Endothelial cell of umbilical vein (primary cell): ENCODE measurements around the gene TSPAN31. TPM values are rescaled to one million over a fixed set of nuclear protein-coding genes. Genes with fewer than 3 reads are reported as not detected.

ENCODE experiments used
- BruUV-seq: library from RNA; stranded (reverse); fragments of 400-500 nt; replicated peaks from 2 replicates; lab custom pipeline; 2021; lab: Mats Ljungman, UMichigan
- CTCF ChIA-PET: fragments of 300-600, 350-600 bp; sonication (Branson Sonifier 250); formaldehyde crosslinking; loops from one replicate; lab custom pipeline; 2021; ENCODE audit warnings: antibody characterized with exemption, inconsistent platforms; lab: Charles Lee
- POLR2A ChIA-PET: fragments of 300-600, 350-600 bp; sonication (Branson Sonifier 250); formaldehyde crosslinking; loops from one replicate; lab custom pipeline; 2021; ENCODE audit warnings: antibody characterized with exemption, inconsistent platforms; lab: Charles Lee
- DNase-seq: peaks from one replicate; pipeline ENCODE4 v3.0.0-alpha.2; 2011; ENCODE audit warnings: low read depth, low spot score
- FAIRE-seq: peaks from 2 replicates; lab custom pipeline; 2011; peaks lifted over from hg19 to GRCh38; lab: Jason Lieb, UNC
- H2AFZ ChIP-seq: 2 replicates; pipeline ENCODE4 v1.6.0; 2012; ENCODE audit warnings: low read depth, low read length, control low read depth, inconsistent platforms
- H3K27ac ChIP-seq: 2 replicates; pipeline ENCODE4 v1.5.1; 2011; ENCODE audit warnings: low read depth, mild to moderate bottlenecking, control low read depth, low read length, moderate library complexity; ENCODE audit not compliant: insufficient read depth
- H3K27me3 ChIP-seq, 2 experiments: 2 replicates each; pipeline versions ENCODE4 v1.6.0 to v1.6.1; 2011; ENCODE audit warnings: low read length in 2 of 2, mixed read lengths in 1 of 2; ENCODE audit not compliant: control insufficient read depth in 2 of 2, insufficient read depth in 2 of 2
- H3K36me3 ChIP-seq, 2 experiments: 2 replicates in 1 of 2; 3 replicates in 1 of 2; pipeline ENCODE4 v1.5.1; 2011; ENCODE audit warnings: low read length in 2 of 2, mild to moderate bottlenecking in 1 of 2, moderate library complexity in 1 of 2; ENCODE audit not compliant: control insufficient read depth in 2 of 2, insufficient read depth in 2 of 2; ENCODE audit errors: extremely low read depth in 1 of 2
- H3K4me1 ChIP-seq: 3 replicates; pipeline ENCODE4 v1.5.1; 2011; ENCODE audit warnings: mild to moderate bottlenecking, low read length; ENCODE audit not compliant: control insufficient read depth, insufficient read depth; ENCODE audit errors: extremely low read depth
- H3K4me2 ChIP-seq: 2 replicates; pipeline ENCODE4 v1.6.1; 2011; ENCODE audit warnings: low read length, control low read depth, mixed read lengths; ENCODE audit not compliant: insufficient read depth
- H3K4me3 ChIP-seq, 3 experiments: fragments of 200-600 bp in 1 of 3; sonication (generic), shearing (Covaris generic) in 1 of 3; replicated peaks in 1 of 3; 2 replicates each; pipeline ENCODE4 v1.5.1; 2011 to 2016; ENCODE audit warnings: control low read depth in 3 of 3, low read length in 3 of 3, mild to moderate bottlenecking in 2 of 3, inconsistent platforms in 1 of 3, low read depth in 1 of 3, moderate library complexity in 1 of 3; ENCODE audit not compliant: insufficient read depth in 1 of 3
- H3K79me2 ChIP-seq: 2 replicates; pipeline ENCODE4 v1.6.0; 2012; ENCODE audit warnings: low read length, inconsistent platforms; ENCODE audit not compliant: control insufficient read depth, insufficient read depth
- H3K9ac ChIP-seq: replicated peaks from 2 replicates; pipeline ENCODE3; 2011; ENCODE audit warnings: low read length, control low read depth; ENCODE audit not compliant: insufficient read depth; ENCODE audit errors: extremely low read depth
- H3K9me1 ChIP-seq: replicated peaks from 3 replicates; pipeline ENCODE4 v1.6.0; 2011; ENCODE audit warnings: mild to moderate bottlenecking, low read length; ENCODE audit not compliant: control insufficient read depth, insufficient read depth; ENCODE audit errors: extremely low read depth
- H3K9me3 ChIP-seq: replicated peaks from 2 replicates; pipeline ENCODE4 v1.5.1; 2012; ENCODE audit warnings: low read length, inconsistent platforms; ENCODE audit not compliant: control insufficient read depth, insufficient read depth
- H4K20me1 ChIP-seq: replicated peaks from 2 replicates; pipeline ENCODE3; 2011; ENCODE audit warnings: mild to moderate bottlenecking, low read length; ENCODE audit not compliant: control insufficient read depth, insufficient read depth; ENCODE audit errors: extremely low read depth
- EZH2 ChIP-seq: IDR thresholded peaks from 2 replicates; pipeline ENCODE4 v1.6.1; 2012; ENCODE audit warnings: borderline replicate concordance, low read depth, mild to moderate bottlenecking, moderate library complexity, low read length, inconsistent platforms; ENCODE audit not compliant: severe bottlenecking
- JUN ChIP-seq: IDR thresholded peaks from 2 replicates; pipeline ENCODE4 v1.6.1; 2011; ENCODE audit warnings: borderline replicate concordance, low read depth; ENCODE audit not compliant: insufficient read length, insufficient read depth
- dilution Hi-C: fragments of 300-500 bp; cut with MboI; formaldehyde crosslinking; loops from one replicate; pipeline ENCODE4 v1.15.0; 2019; ENCODE audit warnings: low sequenced_read_pairs; ENCODE audit not compliant: extremely low pct_ligation_motif_present
- intact Hi-C: fragments of 100-400 bp; cut with micrococcal nuclease; formaldehyde crosslinking; loops from one replicate; pipeline ENCODE4 v1.10.0; 2022
- polyA plus RNA-seq, 4 experiments: library from polyadenylated mRNA; depleted of rRNA in 3 of 4; stranded (reverse) in 3 of 4; unstranded in 1 of 4; fragments of >200 nt; gene quantifications; 2 replicates each; pipeline versions ENCODE4 v1.2.1 to v1.2.3, GENCODE V29; 2011 to 2012; ENCODE audit warnings: missing spikeins in 1 of 4
- total RNA-seq: library from RNA; stranded (reverse); gene quantifications from 2 replicates; pipeline ENCODE4 v1.2.3, GENCODE V29; 2021
- TF ChIP-seq, protein P1 (sequence below), 2 donors: IDR thresholded peaks; 1 replicate in 1 of 2; 2 replicates in 1 of 2; pipeline ENCODE4 v1.5.1; 2011; ENCODE audit warnings: low read length in 2 of 2, mild to moderate bottlenecking in 2 of 2, moderate library complexity in 2 of 2, control low read depth in 1 of 2, inconsistent platforms in 1 of 2, low read depth in 1 of 2; ENCODE audit not compliant: insufficient read depth in 1 of 2; ENCODE audit errors: extremely low read depth in 1 of 2

Gene TSPAN31
- total and polyA plus RNA-seq, 2 donors (not counting 3 experiments of a cell fraction or from before 2014, with no cell fraction given), result 15.0 to 43.9 TPM

DNA sequence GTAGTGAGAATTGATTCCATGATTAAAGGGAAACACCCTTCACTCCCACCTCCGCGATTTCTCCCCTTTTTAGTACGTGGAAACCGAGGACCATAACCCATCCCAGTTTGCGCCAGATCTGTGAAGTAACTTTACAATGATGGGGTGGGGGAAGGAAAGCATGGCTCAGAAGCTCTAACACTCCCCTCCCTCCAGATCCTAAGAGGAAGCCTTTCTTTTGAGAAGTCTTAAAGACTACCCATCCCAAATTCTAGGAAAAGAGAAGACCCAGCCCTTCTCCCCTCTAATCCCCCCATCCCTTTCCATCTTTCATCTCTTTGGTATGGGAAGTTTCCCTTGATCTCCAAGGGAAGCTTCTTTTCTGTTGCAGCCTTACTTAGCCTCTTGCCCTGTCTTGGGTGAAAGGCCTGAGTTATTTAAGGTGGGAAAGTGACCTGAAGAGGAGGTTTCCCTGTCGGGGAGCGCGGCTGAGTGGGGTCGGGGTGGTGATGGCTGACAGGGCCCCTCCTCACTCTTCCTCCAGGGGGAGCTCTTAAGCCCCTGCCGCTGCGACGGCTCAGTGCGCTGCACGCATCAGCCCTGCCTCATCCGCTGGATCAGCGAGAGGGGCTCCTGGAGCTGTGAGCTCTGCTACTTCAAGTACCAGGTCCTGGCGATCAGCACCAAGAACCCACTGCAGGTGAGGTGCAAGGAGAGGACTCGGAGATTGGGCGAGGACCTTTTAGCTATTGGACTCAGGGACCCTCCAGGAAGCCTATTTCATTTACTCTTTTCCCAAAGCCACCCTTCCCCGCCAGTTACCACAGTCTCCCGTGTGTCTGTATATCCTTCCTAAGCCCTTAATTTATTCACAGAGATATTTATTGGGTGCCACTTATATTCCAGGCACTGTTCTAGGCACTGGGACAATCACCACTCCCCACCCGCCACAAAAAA, 11.8 kb downstream of the TSPAN31 start:
- no peaks in the 10 kb centered on the region for H4K20me1 ChIP-seq
- H3K4me1 ChIP-seq, result peaks cover 8% of the 10 kb centered on the region
- DNase-seq (no peak), FAIRE-seq (peak; percentile 43)
- peak overlapping the region; percentile 7 for H3K4me2 ChIP-seq
- no peaks in the 10 kb centered on the region for H3K36me3 ChIP-seq
- dilution Hi-C loops, result no loop called here
- no peaks in the 10 kb centered on the region for H3K9me1 ChIP-seq
- H2AFZ ChIP-seq, result no peak overlapping the region
- TF ChIP-seq, protein P1, sequence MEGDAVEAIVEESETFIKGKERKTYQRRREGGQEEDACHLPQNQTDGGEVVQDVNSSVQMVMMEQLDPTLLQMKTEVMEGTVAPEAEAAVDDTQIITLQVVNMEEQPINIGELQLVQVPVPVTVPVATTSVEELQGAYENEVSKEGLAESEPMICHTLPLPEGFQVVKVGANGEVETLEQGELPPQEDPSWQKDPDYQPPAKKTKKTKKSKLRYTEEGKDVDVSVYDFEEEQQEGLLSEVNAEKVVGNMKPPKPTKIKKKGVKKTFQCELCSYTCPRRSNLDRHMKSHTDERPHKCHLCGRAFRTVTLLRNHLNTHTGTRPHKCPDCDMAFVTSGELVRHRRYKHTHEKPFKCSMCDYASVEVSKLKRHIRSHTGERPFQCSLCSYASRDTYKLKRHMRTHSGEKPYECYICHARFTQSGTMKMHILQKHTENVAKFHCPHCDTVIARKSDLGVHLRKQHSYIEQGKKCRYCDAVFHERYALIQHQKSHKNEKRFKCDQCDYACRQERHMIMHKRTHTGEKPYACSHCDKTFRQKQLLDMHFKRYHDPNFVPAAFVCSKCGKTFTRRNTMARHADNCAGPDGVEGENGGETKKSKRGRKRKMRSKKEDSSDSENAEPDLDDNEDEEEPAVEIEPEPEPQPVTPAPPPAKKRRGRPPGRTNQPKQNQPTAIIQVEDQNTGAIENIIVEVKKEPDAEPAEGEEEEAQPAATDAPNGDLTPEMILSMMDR (IDR thresholded peaks at IDR 0.05; ENCODE audit: extremely low read depth in 1 of 2, insufficient read depth in 1 of 2, low read depth in 1 of 2, low read length in 2 of 2), result peak; percentile 70 to 84
- TF ChIP-seq EZH2, result peak; percentile 47
- TF ChIP-seq JUN, result no peak
- BruUV-seq, result no TSS peak
- ChIA-PET CTCF (interaction anchor here (0.5 to 2.6 kb wide), 22 partner anchors 9 to 185 kb away, joined by 3 to 48 read pairs (median 4); partner anchors contain the start of genes ATP23, CYP27B1, EEF1AKMT3 and METTL1), POLR2A (no interaction called here)
- H3K27me3 ChIP-seq, result peaks cover 30 to 33% of the 10 kb centered on the region in 2 experiments
- H3K27ac ChIP-seq, result no peak overlapping the region
- H3K4me3 ChIP-seq, result no peak overlapping the region
- H3K79me2 ChIP-seq, result peaks cover 3% of the 10 kb centered on the region
- no peaks in the 10 kb centered on the region for H3K9me3 ChIP-seq
- no peak overlapping the region for H3K9ac ChIP-seq
- intact Hi-C loops, result loop anchor here (1.0 kb wide), 1 partner anchor 149 kb away; no protein-coding TSS in a partner anchor
